Measurements from ENCODE around the gene CCNE1.

CCNE1 gene

GRCh38 chr19:29837448-29837981, 25.7 kb downstream of the CCNE1 start:
- no peaks in the 10 kb centered on the region for H3K9me2 ChIP-seq (replicated peaks; ENCODE audit: low read depth, low read length)
- H3F3A ChIP-seq (ENCODE audit: low read depth): no peaks in the 10 kb centered on the region
- H3K9me3 ChIP-seq (ENCODE audit: insufficient read depth, low read depth, low read length): no peaks in the 10 kb centered on the region
- no peak overlapping the region for H2AFZ ChIP-seq (ENCODE audit: low read length)
- no peak overlapping the region for H3K4me3 ChIP-seq (ENCODE audit: low read length, poor library complexity, severe bottlenecking)
- H3K4me1 ChIP-seq (ENCODE audit: insufficient read depth, low read length, poor library complexity, severe bottlenecking): no peaks in the 10 kb centered on the region
- H3K79me2 ChIP-seq (ENCODE audit: insufficient read depth, low read length): no peaks in the 10 kb centered on the region
- no peak overlapping the region for H3K4me2 ChIP-seq (ENCODE audit: low read depth, low read length, poor library complexity, severe bottlenecking)
- TF ChIP-seq EZH2phosphoT487 (IDR thresholded peaks at IDR 0.05; ENCODE audit: borderline replicate concordance) (no peak), CTCF (conservative IDR thresholded peaks at IDR 0.05; ENCODE audit: low read length) (no peak)
- H4K20me1 ChIP-seq (ENCODE audit: insufficient read depth, low read length, poor library complexity, severe bottlenecking): no peaks in the 10 kb centered on the region
- H3K9ac ChIP-seq (ENCODE audit: low read depth, low read length, poor library complexity, severe bottlenecking): no peak overlapping the region
- H3K36me3 ChIP-seq (ENCODE audit: insufficient read depth, low read length): no peaks in the 10 kb centered on the region
- no peaks in the 10 kb centered on the region for H3K27me3 ChIP-seq (ENCODE audit: insufficient read depth, low read length, poor library complexity, severe bottlenecking)

GRCh38 chr19:29837996-29838395, 26.2 kb downstream of the CCNE1 start:
- H3K9me3 ChIP-seq (ENCODE audit: insufficient read depth, low read depth, low read length): no peaks in the 10 kb centered on the region
- no peaks in the 10 kb centered on the region for H3K79me2 ChIP-seq (ENCODE audit: insufficient read depth, low read length)
- no peaks in the 10 kb centered on the region for H3K27me3 ChIP-seq (ENCODE audit: insufficient read depth, low read length, poor library complexity, severe bottlenecking)
- H3K4me3 ChIP-seq (ENCODE audit: low read length, poor library complexity, severe bottlenecking): no peak overlapping the region
- H4K20me1 ChIP-seq (ENCODE audit: insufficient read depth, low read length, poor library complexity, severe bottlenecking): no peaks in the 10 kb centered on the region
- H3F3A ChIP-seq (ENCODE audit: low read depth): no peaks in the 10 kb centered on the region
- H3K4me1 ChIP-seq (ENCODE audit: insufficient read depth, low read length, poor library complexity, severe bottlenecking): no peaks in the 10 kb centered on the region
- TF ChIP-seq CTCF (conservative IDR thresholded peaks at IDR 0.05; ENCODE audit: low read length): no peak
- H3K36me3 ChIP-seq (ENCODE audit: insufficient read depth, low read length): no peaks in the 10 kb centered on the region
- no peak overlapping the region for H2AFZ ChIP-seq (ENCODE audit: low read length)
- H3K4me2 ChIP-seq (ENCODE audit: low read depth, low read length, poor library complexity, severe bottlenecking): no peak overlapping the region
- H3K9me2 ChIP-seq (replicated peaks; ENCODE audit: low read depth, low read length): no peaks in the 10 kb centered on the region
- no peak overlapping the region for H3K9ac ChIP-seq (ENCODE audit: low read depth, low read length, poor library complexity, severe bottlenecking)

- TF ChIP-seq EZH2phosphoT487 (IDR thresholded peaks at IDR 0.05; ENCODE audit: borderline replicate concordance): no peak
- TF ChIP-seq CTCF (conservative IDR thresholded peaks at IDR 0.05; ENCODE audit: low read length): no peak
- H4K20me1 ChIP-seq (ENCODE audit: insufficient read depth, low read length, poor library complexity, severe bottlenecking): no peaks in the 10 kb centered on the region
- H3K9me3 ChIP-seq (ENCODE audit: insufficient read depth, low read depth, low read length): no peaks in the 10 kb centered on the region
- H3K4me3 ChIP-seq (ENCODE audit: low read length, poor library complexity, severe bottlenecking): no peak overlapping the region
- H3K27me3 ChIP-seq (ENCODE audit: insufficient read depth, low read length, poor library complexity, severe bottlenecking): no peaks in the 10 kb centered on the region
- H3K9me2 ChIP-seq (replicated peaks; ENCODE audit: low read depth, low read length): no peaks in the 10 kb centered on the region
- no peak overlapping the region for H2AFZ ChIP-seq (ENCODE audit: low read length)
- no peaks in the 10 kb centered on the region for H3F3A ChIP-seq (ENCODE audit: low read depth)
- no peaks in the 10 kb centered on the region for H3K79me2 ChIP-seq (ENCODE audit: insufficient read depth, low read length)
- no peaks in the 10 kb centered on the region for H3K4me1 ChIP-seq (ENCODE audit: insufficient read depth, low read length, poor library complexity, severe bottlenecking)
- no peak overlapping the region for H3K9ac ChIP-seq (ENCODE audit: low read depth, low read length, poor library complexity, severe bottlenecking)
- H3K36me3 ChIP-seq (ENCODE audit: insufficient read depth, low read length): no peaks in the 10 kb centered on the region
- no peak overlapping the region for H3K4me2 ChIP-seq (ENCODE audit: low read depth, low read length, poor library complexity, severe bottlenecking)
These were observed 28.5 kb downstream of the CCNE1 start for GRCh38 chr19:29840066-29840950.
